ENCODE results near the gene PDILT. TPM values are rescaled to one million over a fixed set of nuclear protein-coding genes. Genes with fewer than 3 reads are reported as not detected.

PDILT gene
- total RNA-seq, 1 donor from 2014 or later, result not detected

GRCh38 chr16:20310421-20311395 is 93.8 kb downstream of the PDILT start:
- Histone ChIP-seq H3K4me3 (no peak overlapping the region), H3K4me1 (no peaks in the 10 kb centered on the region), H3K27ac (no peak overlapping the region), H3K36me3 (no peaks in the 10 kb centered on the region), H3K9me3 (no peaks in the 10 kb centered on the region), H3K27me3 (no peaks in the 10 kb centered on the region)
- intact Hi-C loops (cut with DNase I), result no loop called here
- TF ChIP-seq, protein P1, sequence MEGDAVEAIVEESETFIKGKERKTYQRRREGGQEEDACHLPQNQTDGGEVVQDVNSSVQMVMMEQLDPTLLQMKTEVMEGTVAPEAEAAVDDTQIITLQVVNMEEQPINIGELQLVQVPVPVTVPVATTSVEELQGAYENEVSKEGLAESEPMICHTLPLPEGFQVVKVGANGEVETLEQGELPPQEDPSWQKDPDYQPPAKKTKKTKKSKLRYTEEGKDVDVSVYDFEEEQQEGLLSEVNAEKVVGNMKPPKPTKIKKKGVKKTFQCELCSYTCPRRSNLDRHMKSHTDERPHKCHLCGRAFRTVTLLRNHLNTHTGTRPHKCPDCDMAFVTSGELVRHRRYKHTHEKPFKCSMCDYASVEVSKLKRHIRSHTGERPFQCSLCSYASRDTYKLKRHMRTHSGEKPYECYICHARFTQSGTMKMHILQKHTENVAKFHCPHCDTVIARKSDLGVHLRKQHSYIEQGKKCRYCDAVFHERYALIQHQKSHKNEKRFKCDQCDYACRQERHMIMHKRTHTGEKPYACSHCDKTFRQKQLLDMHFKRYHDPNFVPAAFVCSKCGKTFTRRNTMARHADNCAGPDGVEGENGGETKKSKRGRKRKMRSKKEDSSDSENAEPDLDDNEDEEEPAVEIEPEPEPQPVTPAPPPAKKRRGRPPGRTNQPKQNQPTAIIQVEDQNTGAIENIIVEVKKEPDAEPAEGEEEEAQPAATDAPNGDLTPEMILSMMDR (IDR thresholded peaks at IDR 0.05), result no peak
- DNase-seq (ENCODE audit: low spot score in 2 of 2), result no peak

DNA sequence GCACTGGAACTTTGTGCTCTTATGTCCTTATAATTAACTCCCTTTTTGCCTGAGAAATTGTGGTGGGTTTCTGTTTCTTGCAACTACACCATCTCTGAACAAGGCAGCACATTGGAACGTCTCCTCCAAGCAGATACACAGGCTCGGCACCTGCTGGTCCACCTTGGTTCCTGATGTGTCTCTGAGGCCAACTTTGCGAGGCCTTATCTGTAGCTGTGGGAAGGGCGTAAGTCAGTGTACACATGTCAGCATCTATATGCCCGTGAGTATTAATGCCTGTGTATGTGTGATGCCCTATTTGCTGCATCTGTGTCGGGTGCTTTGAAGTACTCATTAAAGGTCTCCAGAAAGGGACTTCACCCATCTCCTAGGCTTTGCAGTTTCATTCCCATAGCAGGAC is 94.8 kb downstream of the PDILT start:
- TF ChIP-seq, protein P1 (IDR thresholded peaks at IDR 0.05), result no peak
- Histone ChIP-seq H3K36me3 (no peaks in the 10 kb centered on the region), H3K27ac (no peak overlapping the region), H3K4me3 (no peak overlapping the region), H3K27me3 (no peaks in the 10 kb centered on the region), H3K4me1 (no peaks in the 10 kb centered on the region), H3K9me3 (no peaks in the 10 kb centered on the region)
- no peak for DNase-seq (ENCODE audit: low spot score in 2 of 2)
- intact Hi-C loops (cut with DNase I), result no loop called here

Other genes starting within 250 kb of the PDILT start
- gene GP2, start 77.2 kb downstream of the PDILT start, total RNA-seq, result 0.11 TPM
- gene UMOD, start 52.0 kb downstream of the PDILT start, total RNA-seq, result not detected
- not detected for gene ACSM5, start 4.8 kb upstream of the PDILT start, total RNA-seq
- gene ACSM2A, start 46.8 kb upstream of the PDILT start, total RNA-seq, result not detected
- not detected for gene ACSM2B, start 171.6 kb upstream of the PDILT start, total RNA-seq